Psoas muscle (tissue), 8 donors: ENCODE data around the gene GSG1L. TPM values are rescaled to one million over a fixed set of nuclear protein-coding genes. Genes with fewer than 3 reads are reported as not detected.

Experiments
- ATAC-seq, 4 donors: fragments of 200-7000 bp; cut with Tn5 transposase; one replicate each; pipeline ENCODE4 v1.9.1; 2020; ENCODE audit warnings: moderate library complexity in 3 of 4, mild to moderate bottlenecking in 2 of 4
- DNase-seq, 2 donors: peaks; one replicate each; pipeline ENCODE4 v3.0.0-alpha.2; 2020
- H3K27ac ChIP-seq: fragments of 200-600 bp; one replicate; pipeline ENCODE4 v1.8.0; 2022
- H3K27me3 ChIP-seq, 3 donors: fragments of 200-600 bp in 1 of 3; one replicate each; pipeline versions ENCODE4 v1.6.1 to v1.8.0; 2013 to 2022; ENCODE audit warnings: low read length in 2 of 3, mild to moderate bottlenecking in 2 of 3, moderate library complexity in 1 of 3; ENCODE audit not compliant: insufficient read depth in 3 of 3
- H3K36me3 ChIP-seq, 2 donors: fragments of 200-600 bp in 1 of 2; one replicate each; pipeline versions ENCODE4 v1.6.1 to v1.8.0; 2013 to 2022; ENCODE audit warnings: low read depth in 1 of 2, mild to moderate bottlenecking in 1 of 2, moderate library complexity in 1 of 2; ENCODE audit not compliant: insufficient read depth in 1 of 2
- H3K4me1 ChIP-seq: fragments of 200-600 bp; one replicate; pipeline ENCODE4 v1.8.0; 2022
- H3K4me3 ChIP-seq: fragments of 200-600 bp; one replicate; pipeline ENCODE4 v1.8.0; 2022; ENCODE audit warnings: mild to moderate bottlenecking
- H3K9me3 ChIP-seq: fragments of 200-600 bp; one replicate; pipeline ENCODE4 v1.8.0; 2022
- CTCF ChIP-seq: fragments of 200-600 bp; IDR thresholded peaks from one replicate; pipeline ENCODE4 v1.8.0; 2022; ENCODE audit warnings: antibody characterized with exemption
- WGBS, 3 donors: extraction: QIAGEN DNeasy Blood & Tissue Kit; methylation state at CpG; one replicate each; pipeline versions ENCODE4 v1.1.6 to v1.1.7; 2013; 5-methylcytosine and 5-hydroxymethylcytosine counted together
- intact Hi-C, 2 donors: fragments of 100-400 bp; cut with DNase I; formaldehyde crosslinking; loops; one replicate each; pipeline versions ENCODE4 v1.11.0 to v1.14.2; 2022
- polyA plus RNA-seq, 3 donors: library from polyadenylated mRNA; stranded (reverse); fragments of 200-250 nt; gene quantifications; one replicate each; pipeline ENCODE4 v1.2.3, GENCODE V29; 2013
- total RNA-seq, 4 donors: library from RNA; stranded (reverse); fragmentation: NEBNext Ultra II Directional in 2 of 4; extraction: Animal tissue kit (Norgen Biotek cat#: 25700) in 2 of 4; gene quantifications; one replicate each; pipeline versions ENCODE4 v1.2.1 to v1.2.4, GENCODE V29; 2021 to 2023
- donor health status: healthy with polysubstance abuse.
- donor health status: DM: no; HTN: no; CAD: no; lungs with moderate emphysema.
- donor health status: Bipolar disorder and iron deficiency.
- donor health status: healthy.
- donor health status: DM: yes; HTN: yes; CAD: no.
- donor health status: DM: no; HTN: no; CAD: no.
- donor health status: DM: no; HTN: no; CAD: no.
- donor health status: DM: yes; HTN: yes; CAD: no.

The GSG1L gene
- total and polyA plus RNA-seq, 7 donors = 0.04 to 0.17 (median 0.08) TPM; not detected in 2

GRCh38 chr16:27920391-27920891 is 143.1 kb downstream of the GSG1L start:
- no peak overlapping the region for H3K4me3 ChIP-seq
- H3K27ac ChIP-seq = no peak overlapping the region
- H3K27me3 ChIP-seq = peaks cover 0 to 8% (median 8%) of the 10 kb centered on the region in 3 donors
- H3K36me3 ChIP-seq = no peaks in the 10 kb centered on the region
- ATAC-seq = no peak
- intact Hi-C loops = no loop called here
- WGBS, 3 donors = 23 to 35% (median 34%) methylated on average over 11 of the region's 11 CpGs
- TF ChIP-seq CTCF = no peak
- no peaks in the 10 kb centered on the region for H3K4me1 ChIP-seq
- no peak for DNase-seq
- H3K9me3 ChIP-seq = no peaks in the 10 kb centered on the region

DNA sequence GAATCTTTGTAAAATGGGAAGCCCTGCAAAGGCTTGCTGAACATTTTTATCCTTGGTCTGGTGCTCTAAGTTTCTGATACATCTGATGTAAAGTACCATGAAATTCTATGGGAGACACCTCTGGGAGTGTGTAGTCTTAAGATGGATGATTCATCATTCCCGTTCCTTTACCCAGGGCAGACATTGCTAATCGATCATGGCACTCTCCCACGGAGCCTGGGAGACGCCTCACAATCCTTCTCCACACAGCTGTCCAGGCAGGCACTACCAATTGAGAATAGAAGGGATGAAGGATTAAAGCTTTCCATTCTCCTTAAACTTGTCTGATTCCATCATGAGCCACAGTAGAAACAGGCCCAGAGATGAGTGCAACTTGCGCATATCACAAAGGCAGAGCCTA is 144.8 kb downstream of the GSG1L start:
- no peaks in the 10 kb centered on the region for H3K4me1 ChIP-seq
- no peak overlapping the region for H3K27ac ChIP-seq
- intact Hi-C loops = no loop called here
- no peaks in the 10 kb centered on the region for H3K36me3 ChIP-seq
- H3K9me3 ChIP-seq = no peaks in the 10 kb centered on the region
- no peak for DNase-seq
- H3K27me3 ChIP-seq = peaks cover 0 to 8% (median 8%) of the 10 kb centered on the region in 3 donors
- no peak for TF ChIP-seq CTCF
- no peak for ATAC-seq
- no peak overlapping the region for H3K4me3 ChIP-seq
- WGBS, 3 donors = 49 to 51% (median 51%) methylated on average over 5 of the region's 5 CpGs

DNA sequence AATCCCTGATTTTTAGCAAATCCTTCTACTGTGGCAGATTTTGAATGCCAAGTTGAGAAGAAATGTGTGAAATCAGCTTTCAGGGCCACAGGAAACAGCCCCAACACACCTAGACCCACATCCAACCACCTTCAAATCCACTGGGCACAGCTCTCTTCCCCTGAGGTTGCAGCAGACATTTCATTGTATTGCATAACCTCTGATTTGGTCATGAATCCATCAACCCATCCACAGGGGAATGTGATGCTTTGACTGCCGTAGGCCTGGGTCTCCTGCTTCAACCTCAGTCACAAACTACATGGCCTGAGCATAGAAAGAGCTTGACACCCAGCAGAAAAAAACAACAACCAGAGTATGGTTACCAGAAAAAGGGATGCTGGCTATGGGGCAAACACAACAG is 145.6 kb downstream of the GSG1L start:
- 50 to 54% (median 52%) methylated on average over 1 of the region's 1 CpG for WGBS, 3 donors
- no peaks in the 10 kb centered on the region for H3K36me3 ChIP-seq
- ATAC-seq (no peak), DNase-seq (no peak)
- no peaks in the 10 kb centered on the region for H3K4me1 ChIP-seq
- intact Hi-C loops = no loop called here
- H3K9me3 ChIP-seq = no peaks in the 10 kb centered on the region
- peaks cover 0 to 8% (median 8%) of the 10 kb centered on the region in 3 donors for H3K27me3 ChIP-seq
- TF ChIP-seq CTCF = no peak
- H3K4me3 ChIP-seq = no peak overlapping the region
- no peak overlapping the region for H3K27ac ChIP-seq

DNA sequence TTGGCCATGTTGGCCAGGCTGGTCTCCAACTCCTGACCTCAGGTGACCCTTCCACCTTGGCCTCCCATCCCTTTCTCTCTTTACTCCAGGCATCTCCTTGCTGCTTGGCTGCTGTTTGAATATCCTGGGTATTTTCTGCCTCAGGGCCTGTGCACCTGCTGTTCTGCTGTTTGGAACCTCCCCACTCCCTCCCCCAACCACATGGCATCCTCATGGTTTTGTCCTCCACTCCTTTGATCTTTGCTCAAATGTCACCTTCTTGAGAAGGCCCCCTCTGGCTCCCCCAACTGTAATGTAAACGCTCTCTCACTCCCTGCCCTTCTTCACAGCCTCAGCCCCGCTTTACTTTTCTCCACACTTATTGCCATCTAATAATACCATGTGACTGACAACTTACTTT is 152.0 kb downstream of the GSG1L start:
- 57 to 62% (median 61%) methylated on average over 2 of the region's 2 CpGs for WGBS, 3 donors
- no peak overlapping the region for H3K4me3 ChIP-seq
- no peak for TF ChIP-seq CTCF
- no peaks in the 10 kb centered on the region for H3K9me3 ChIP-seq
- H3K4me1 ChIP-seq = no peaks in the 10 kb centered on the region
- intact Hi-C loops = no loop called here
- H3K27me3 ChIP-seq = peaks cover 0 to 5% (median 4%) of the 10 kb centered on the region in 3 donors
- H3K27ac ChIP-seq = no peak overlapping the region
- H3K36me3 ChIP-seq = no peaks in the 10 kb centered on the region
- ATAC-seq = no peak
- no peak for DNase-seq

GRCh38 chr16:27907457-27907972 is 156.0 kb downstream of the GSG1L start:
- Histone ChIP-seq H3K27me3 (peaks cover 0 to 1% (median 0%) of the 10 kb centered on the region in 3 donors), H3K4me3 (no peak overlapping the region), H3K27ac (no peak overlapping the region), H3K4me1 (no peaks in the 10 kb centered on the region), H3K36me3 (no peaks in the 10 kb centered on the region), H3K9me3 (no peaks in the 10 kb centered on the region)
- no peak for TF ChIP-seq CTCF
- intact Hi-C loops = no loop called here
- ATAC-seq (no peak), DNase-seq (no peak)
- 65 to 72% (median 71%) methylated on average over 1 of the region's 1 CpG for WGBS, 3 donors
